Gastroesophageal sphincter (tissue), 4 donors: ENCODE data around the gene BABAM2. TPM values are rescaled to one million over a fixed set of nuclear protein-coding genes. Genes with fewer than 3 reads are reported as not detected.

Experiments used
- ATAC-seq: fragments of 150-250 bp; one replicate; pipeline ENCODE4 v1.9.1; 2016; ENCODE audit warnings: mild to moderate bottlenecking, moderate library complexity
- H3K27ac ChIP-seq, 4 donors: fragments of 200-600 bp; sonication (generic) in 3 of 4; 1 replicate in 3 of 4; 2 replicates in 1 of 4; pipeline ENCODE4 v1.5.1; 2016 to 2019
- H3K27me3 ChIP-seq: fragments of 200-600 bp; sonication (generic); one replicate; pipeline ENCODE4 v1.5.1; 2019
- H3K36me3 ChIP-seq, 2 donors: fragments of 200-600 bp; sonication (generic); one replicate each; pipeline ENCODE4 v1.5.1; 2019; ENCODE audit warnings: control low read depth in 1 of 2
- H3K4me1 ChIP-seq, 3 donors: fragments of 200-600 bp; sonication (generic); 1 replicate in 2 of 3; 2 replicates in 1 of 3; pipeline ENCODE4 v1.5.1; 2016 to 2019; ENCODE audit warnings: control low read depth in 2 of 3
- H3K4me3 ChIP-seq, 2 donors: fragments of 200-600 bp; sonication (generic); one replicate each; pipeline ENCODE4 v1.5.1; 2019; ENCODE audit warnings: mild to moderate bottlenecking in 1 of 2, moderate library complexity in 1 of 2
- H3K9me3 ChIP-seq, 3 donors: fragments of 200-600 bp; sonication (generic); one replicate each; pipeline ENCODE4 v1.5.1; 2017 to 2019; ENCODE audit warnings: control low read depth in 2 of 3
- CTCF ChIP-seq, 4 experiments: fragments of 200-600 bp in 2 of 4; fragments of 450-650 bp in 2 of 4; sonication (generic) in 1 of 4; IDR thresholded peaks; one replicate each; pipeline ENCODE4 v1.5.1; 2017 to 2019; ENCODE audit warnings: antibody characterized with exemption in 4 of 4, mild to moderate bottlenecking in 2 of 4, moderate library complexity in 2 of 4
- EP300 ChIP-seq: sonication (generic); formaldehyde crosslinking; IDR thresholded peaks from one replicate; pipeline ENCODE4 v1.6.1; 2017; ENCODE audit warnings: antibody characterized with exemption, mild to moderate bottlenecking
- POLR2A ChIP-seq, 2 donors: fragments of 450-650 bp; IDR thresholded peaks; one replicate each; pipeline ENCODE4 v1.6.1; 2017; ENCODE audit warnings: antibody characterized with exemption in 2 of 2, mild to moderate bottlenecking in 2 of 2, moderate library complexity in 1 of 2
- POLR2AphosphoS5 ChIP-seq: sonication (generic); formaldehyde crosslinking; IDR thresholded peaks from one replicate; pipeline ENCODE4 v1.6.1; 2017; ENCODE audit warnings: antibody characterized with exemption
- WGBS, 2 donors: methylation state at CpG; one replicate each; pipeline ENCODE4 v1.1.5; 2018; ENCODE audit warnings: low coverage in 1 of 2; 5-methylcytosine and 5-hydroxymethylcytosine counted together
- total RNA-seq, 4 donors: library from RNA; depleted of rRNA; stranded (reverse); fragments of >200 nt; gene quantifications; one replicate each; pipeline ENCODE4 v1.1.0, GENCODE V29; 2016

The BABAM2 gene
- total RNA-seq, 4 donors from 2014 or later = 28.5 to 43.6 (median 37.4) TPM

- no peaks in the 10 kb centered on the region for H3K27me3 ChIP-seq
- no peaks in the 10 kb centered on the region for H3K9me3 ChIP-seq
- H3K4me3 ChIP-seq = no peak overlapping the region
- no peak for TF ChIP-seq POLR2A (IDR thresholded peaks at IDR 0.05)
- H3K4me1 ChIP-seq = peaks cover 0 to 4% (median 0%) of the 10 kb centered on the region in 3 donors
- WGBS, 2 donors = 73 to 90% methylated on average over 1 of the region's 2 CpGs
- no peaks in the 10 kb centered on the region for H3K36me3 ChIP-seq
- H3K27ac ChIP-seq = no peak overlapping the region
- ATAC-seq = no peak
These were observed 402.0 kb downstream of the BABAM2 start for GRCh38 chr2:28292491-28292890.

- no peaks in the 10 kb centered on the region for H3K9me3 ChIP-seq
- no peak overlapping the region for H3K27ac ChIP-seq
- ATAC-seq = no peak
- WGBS, 2 donors = 77% methylated on average over 5 of the region's 5 CpGs; no CpG with 5 or more reads in 1 of the 2 donors
- H3K27me3 ChIP-seq = no peaks in the 10 kb centered on the region
- no peak for TF ChIP-seq EP300
- no peak for TF ChIP-seq POLR2AphosphoS5
- no peak for TF ChIP-seq POLR2A (IDR thresholded peaks at IDR 0.05)
- no peak for TF ChIP-seq CTCF (IDR thresholded peaks at IDR 0.05)
- peaks cover 0 to 2% of the 10 kb centered on the region in 2 donors for H3K36me3 ChIP-seq
- no peaks in the 10 kb centered on the region for H3K4me1 ChIP-seq
- H3K4me3 ChIP-seq = no peak overlapping the region
These were observed 402.9 kb downstream of the BABAM2 start for GRCh38 chr2:28293416-28293815.

GRCh38 chr2:28294451-28294850, 403.9 kb downstream of the BABAM2 start:
- no peak overlapping the region for H3K27ac ChIP-seq
- no peaks in the 10 kb centered on the region for H3K27me3 ChIP-seq
- WGBS, 2 donors = 83 to 91% methylated on average over 1 of the region's 1 CpG
- H3K9me3 ChIP-seq = no peaks in the 10 kb centered on the region
- no peak for ATAC-seq
- H3K36me3 ChIP-seq = peaks cover 0 to 3% of the 10 kb centered on the region in 2 donors
- no peak overlapping the region for H3K4me3 ChIP-seq
- no peaks in the 10 kb centered on the region for H3K4me1 ChIP-seq
- TF ChIP-seq CTCF (IDR thresholded peaks at IDR 0.05) (no peak), POLR2A (IDR thresholded peaks at IDR 0.05) (no peak), POLR2AphosphoS5 (no peak), EP300 (no peak)

GRCh38 chr2:28296243-28296642, 405.7 kb downstream of the BABAM2 start:
- H3K4me3 ChIP-seq = no peak overlapping the region
- ATAC-seq = no peak
- peaks cover 0 to 3% of the 10 kb centered on the region in 2 donors for H3K36me3 ChIP-seq
- no peaks in the 10 kb centered on the region for H3K9me3 ChIP-seq
- H3K27me3 ChIP-seq = no peaks in the 10 kb centered on the region
- H3K27ac ChIP-seq = no peak overlapping the region
- TF ChIP-seq POLR2A (IDR thresholded peaks at IDR 0.05) (no peak), CTCF (IDR thresholded peaks at IDR 0.05) (no peak), POLR2AphosphoS5 (no peak), EP300 (no peak)
- peaks cover under 1 to 14% (median 2%) of the 10 kb centered on the region in 3 donors for H3K4me1 ChIP-seq
- WGBS, 2 donors = 78 to 83% methylated on average over 5 to 7 of the region's 7 CpGs

GRCh38 chr2:28296904-28297303, 406.4 kb downstream of the BABAM2 start:
- Histone ChIP-seq H3K9me3 (no peaks in the 10 kb centered on the region), H3K4me1 (peaks cover 3 to 18% (median 4%) of the 10 kb centered on the region in 3 donors), H3K27ac (no peak overlapping the region), H3K36me3 (peaks cover 0 to 3% of the 10 kb centered on the region in 2 donors), H3K27me3 (no peaks in the 10 kb centered on the region), H3K4me3 (no peak overlapping the region)
- ATAC-seq = no peak
- WGBS, 2 donors = 86 to 89% methylated on average over 4 of the region's 4 CpGs
- no peak for TF ChIP-seq EP300
- no peak for TF ChIP-seq CTCF (IDR thresholded peaks at IDR 0.05)
- TF ChIP-seq POLR2AphosphoS5 = no peak
- no peak for TF ChIP-seq POLR2A (IDR thresholded peaks at IDR 0.05)
